ENCODE results near the gene MYO3A.
"Not testable (repeated sequence)": the region's sequence is repeated elsewhere in the genome, so short reads cannot be mapped to it uniquely, and the experiment has no call there.

Gene MYO3A

DNA sequence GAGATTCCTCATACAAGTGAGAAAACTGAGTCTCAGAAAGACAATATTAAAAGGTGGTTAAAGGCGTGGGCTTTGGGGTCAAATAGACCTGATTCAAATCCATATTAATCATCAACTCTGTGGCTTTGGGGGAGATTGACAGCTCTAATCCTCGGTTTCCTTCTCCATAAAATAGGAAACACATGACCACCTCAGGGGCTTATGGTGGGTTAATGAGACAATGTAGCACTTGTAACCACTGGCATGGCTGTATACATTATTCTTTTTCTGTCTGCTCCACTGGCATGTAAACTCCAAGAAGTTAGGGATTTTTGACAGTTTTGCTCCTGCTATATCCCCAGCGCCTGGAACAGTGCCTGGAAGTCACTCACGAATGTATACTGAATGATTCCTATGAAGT is 161.8 kb downstream of the MYO3A start:
- no peak for DNase-seq

- DNase-seq = not testable (repeated sequence)
Measured at GRCh38 chr10:26097549-26097948, 163.5 kb downstream of the MYO3A start.

DNA sequence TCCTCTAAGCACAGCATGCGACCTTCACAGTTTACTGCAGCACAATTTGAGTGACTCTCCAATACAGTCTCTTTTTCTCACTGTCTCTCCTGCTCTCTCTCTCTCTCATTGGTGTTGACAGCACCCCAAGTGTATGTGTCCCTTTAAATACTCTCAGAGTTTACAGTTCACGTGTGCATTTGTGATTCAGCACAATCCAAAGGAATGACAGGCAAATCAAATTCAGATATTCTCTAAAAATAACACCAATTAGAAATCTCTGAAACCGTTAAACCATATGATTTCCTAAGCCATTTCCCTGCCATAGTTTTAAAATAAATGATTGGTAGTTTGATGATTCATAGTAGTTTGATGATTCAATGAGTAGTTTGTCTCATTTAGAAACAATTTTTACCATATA is 178.5 kb downstream of the MYO3A start:
- DNase-seq = no peak

DNA sequence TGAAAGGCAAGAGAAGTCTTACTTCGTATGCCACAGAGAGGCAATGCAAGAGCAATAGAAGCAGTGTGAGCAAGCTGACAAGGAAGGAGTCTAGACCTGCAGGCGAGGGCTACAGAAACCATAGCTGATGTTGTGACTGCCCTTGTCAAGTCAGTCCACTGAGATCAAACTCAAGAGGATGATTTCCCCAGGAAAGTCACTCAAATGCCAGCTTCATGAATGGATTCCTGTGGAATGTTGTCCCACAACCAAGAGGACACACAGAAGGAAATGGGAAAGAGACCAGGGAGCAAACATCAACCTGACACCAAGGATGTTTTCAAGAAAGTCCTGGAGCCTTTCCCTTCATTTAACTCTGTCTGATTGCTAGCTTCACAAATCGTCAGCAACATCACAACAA is 204.6 kb downstream of the MYO3A start:
- no peak for DNase-seq

DNA sequence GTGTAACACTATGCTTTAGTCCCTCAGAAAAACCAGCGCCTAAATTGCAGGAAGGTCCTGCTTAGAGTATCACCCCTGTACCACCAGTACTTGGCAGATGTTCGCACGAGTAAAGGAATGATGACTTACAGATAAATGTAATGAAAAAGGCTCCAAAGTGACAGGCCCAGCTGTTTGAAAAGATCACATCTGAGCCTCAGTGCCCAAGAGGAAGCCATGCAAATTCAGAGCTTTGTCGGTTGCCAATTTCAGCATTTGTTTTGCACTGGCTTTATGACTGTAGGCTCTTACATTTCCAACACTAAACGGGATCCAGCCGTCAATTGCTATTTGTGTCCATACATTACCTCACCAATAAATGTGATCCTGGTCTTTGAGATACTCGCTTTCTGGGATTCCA is 222.0 kb downstream of the MYO3A start:
- no peak for DNase-seq

GRCh38 chr10:26157734-26158133 is 223.7 kb downstream of the MYO3A start:
- no peak for DNase-seq

GRCh38 chr10:26169466-26169865 is 235.4 kb downstream of the MYO3A start:
- DNase-seq = no peak

- no peak for DNase-seq
Measured at GRCh38 chr10:26172131-26172530, 238.1 kb downstream of the MYO3A start.

DNA sequence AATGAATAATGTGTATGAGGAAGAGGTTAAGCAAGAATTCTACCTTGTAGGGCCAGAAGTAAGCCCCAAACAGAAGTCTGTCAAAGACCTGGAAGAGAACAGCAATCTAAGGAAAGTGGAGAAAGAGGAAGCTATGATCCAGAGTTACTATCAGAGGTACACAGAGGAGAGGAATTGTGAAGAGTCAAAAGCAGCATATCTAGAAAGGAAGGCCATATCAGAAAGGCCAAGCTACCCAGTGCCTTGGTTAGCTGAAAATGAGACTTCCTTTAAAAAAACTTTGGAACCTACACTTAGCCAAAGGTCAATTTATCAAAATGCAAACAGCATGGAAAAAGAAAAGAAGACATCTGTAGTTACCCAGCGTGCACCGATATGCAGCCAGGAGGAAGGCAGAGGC is 239.8 kb downstream of the MYO3A start:
- no peak for DNase-seq

DNA sequence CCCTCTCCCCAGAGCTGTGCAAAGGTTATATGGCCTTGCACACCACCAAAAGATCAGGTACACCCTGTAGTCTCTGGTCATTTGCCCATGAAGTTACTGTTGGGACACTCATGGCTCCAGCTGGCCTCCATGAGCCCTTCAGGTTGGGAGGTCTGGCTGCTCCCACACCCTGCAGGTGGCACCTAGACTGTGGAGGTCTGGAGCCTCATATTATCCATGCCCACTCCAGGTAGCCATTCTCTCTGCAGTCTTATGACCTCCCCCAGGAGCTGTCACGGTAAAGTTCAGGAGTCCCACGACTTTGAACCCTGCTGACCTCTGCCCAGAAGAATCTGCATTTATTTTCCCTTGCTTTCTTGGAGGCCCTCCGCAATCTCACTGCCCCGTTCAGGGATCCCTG is 243.3 kb downstream of the MYO3A start:
- no peak for DNase-seq

GRCh38 chr10:26194275-26194674 is 260.2 kb downstream of the MYO3A start:
- DNase-seq = no peak

GRCh38 chr10:26197248-26197647 is 263.2 kb downstream of the MYO3A start:
- no peak for DNase-seq

GRCh38 chr10:26198119-26198518 is 264.1 kb downstream of the MYO3A start:
- no peak for DNase-seq

DNA sequence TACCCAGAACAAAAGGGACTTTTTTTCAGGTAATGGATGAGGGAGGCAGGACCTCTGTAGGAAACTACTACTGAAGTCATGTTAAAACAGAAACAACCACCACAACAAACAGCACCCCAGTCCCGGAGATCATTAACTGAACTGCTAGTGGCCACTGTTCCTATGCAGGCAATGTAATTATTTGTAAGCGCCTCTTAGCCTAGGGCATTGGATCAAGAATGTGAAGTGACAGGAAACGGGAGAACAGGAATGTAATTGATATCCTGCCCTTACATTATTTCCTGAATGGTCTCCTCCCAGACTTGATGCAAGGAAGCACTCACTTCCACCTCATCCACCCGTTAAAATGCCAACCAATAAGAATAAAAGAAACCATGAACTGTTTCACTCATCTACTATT is 265.8 kb downstream of the MYO3A start:
- DNase-seq = no peak

GRCh38 chr10:26205223-26205622 is 271.2 kb downstream of the MYO3A start:
- DNase-seq = no peak

DNA sequence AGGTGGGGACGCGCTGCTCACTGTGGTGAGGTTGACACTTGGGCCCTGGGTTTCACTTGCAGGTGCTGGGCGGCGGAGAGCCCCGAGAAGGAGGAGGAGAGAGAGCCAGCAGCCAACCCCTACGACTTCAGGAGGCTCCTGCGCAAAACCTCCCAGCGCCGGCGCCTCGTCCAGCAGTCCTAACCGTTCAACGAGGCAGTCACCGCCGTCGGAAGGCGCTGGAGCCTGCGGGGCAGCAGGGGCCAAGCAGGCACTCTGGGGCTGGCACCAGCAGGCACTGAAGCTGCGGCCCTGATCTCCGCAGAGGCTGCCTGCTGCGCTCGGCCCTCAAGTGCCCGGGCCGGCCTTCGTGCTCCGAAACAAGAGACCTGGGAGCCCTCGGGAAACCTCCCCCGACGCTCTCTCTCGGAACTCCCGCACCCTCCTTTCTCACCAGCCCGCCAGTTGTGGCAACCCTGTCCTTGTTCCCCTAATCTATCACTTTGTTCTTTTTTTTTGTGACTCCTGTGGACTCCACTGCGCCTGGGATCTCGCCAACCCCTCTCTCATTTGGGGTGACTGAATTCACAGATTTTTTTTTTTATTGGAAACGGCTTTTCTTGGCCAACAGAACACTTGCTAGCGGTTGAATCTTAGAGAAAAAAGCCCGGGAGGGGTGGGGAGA is 277.9 kb downstream of the MYO3A start:
- DNase-seq = no peak

DNA sequence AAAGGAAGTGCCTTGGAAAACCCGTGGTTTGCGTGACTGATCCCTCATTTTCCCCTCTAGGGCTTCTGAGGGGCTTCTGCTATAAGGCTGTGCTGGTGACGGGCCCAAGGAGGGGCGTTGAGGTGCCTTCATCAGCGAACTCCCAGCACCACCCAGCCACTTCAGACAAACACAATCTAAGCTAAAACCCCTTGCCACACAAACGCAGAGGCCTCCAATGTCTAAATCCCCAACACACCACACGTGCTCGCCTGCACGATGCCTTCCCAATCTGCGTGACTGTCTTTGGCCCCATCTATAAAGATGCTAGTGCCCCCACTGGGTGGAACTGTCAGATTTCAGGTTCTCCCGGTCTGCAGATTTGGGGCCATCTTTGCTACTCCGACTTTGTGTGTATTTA is 278.5 kb downstream of the MYO3A start:
- DNase-seq = no peak

GRCh38 chr10:26213157-26213800 is 279.2 kb downstream of the MYO3A start:
- no peak for DNase-seq

DNA sequence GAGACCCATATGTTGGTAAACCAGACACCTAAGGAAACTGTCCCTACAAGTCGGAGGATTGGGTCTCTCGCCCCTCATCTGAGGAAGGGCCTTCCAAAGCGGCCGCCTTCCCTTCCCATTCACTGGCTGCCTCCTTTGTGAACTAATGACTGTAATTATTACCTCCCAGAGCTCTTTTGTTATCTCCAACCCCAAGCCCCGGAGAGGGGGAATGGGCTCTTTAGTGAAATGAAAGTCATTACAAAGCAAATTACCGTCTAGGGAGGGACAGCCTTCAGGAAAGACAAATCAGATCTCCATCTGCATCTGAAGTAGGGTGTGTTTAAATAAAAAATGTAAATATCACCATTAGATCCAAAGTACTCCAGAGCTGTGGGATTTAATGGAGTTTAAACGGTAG is 280.0 kb downstream of the MYO3A start:
- DNase-seq = no peak

- DNase-seq = no peak
Measured at GRCh38 chr10:26214551-26215395, 280.7 kb downstream of the MYO3A start.

GRCh38 chr10:26215396-26215934 is 281.4 kb downstream of the MYO3A start:
- DNase-seq = no peak

DNA sequence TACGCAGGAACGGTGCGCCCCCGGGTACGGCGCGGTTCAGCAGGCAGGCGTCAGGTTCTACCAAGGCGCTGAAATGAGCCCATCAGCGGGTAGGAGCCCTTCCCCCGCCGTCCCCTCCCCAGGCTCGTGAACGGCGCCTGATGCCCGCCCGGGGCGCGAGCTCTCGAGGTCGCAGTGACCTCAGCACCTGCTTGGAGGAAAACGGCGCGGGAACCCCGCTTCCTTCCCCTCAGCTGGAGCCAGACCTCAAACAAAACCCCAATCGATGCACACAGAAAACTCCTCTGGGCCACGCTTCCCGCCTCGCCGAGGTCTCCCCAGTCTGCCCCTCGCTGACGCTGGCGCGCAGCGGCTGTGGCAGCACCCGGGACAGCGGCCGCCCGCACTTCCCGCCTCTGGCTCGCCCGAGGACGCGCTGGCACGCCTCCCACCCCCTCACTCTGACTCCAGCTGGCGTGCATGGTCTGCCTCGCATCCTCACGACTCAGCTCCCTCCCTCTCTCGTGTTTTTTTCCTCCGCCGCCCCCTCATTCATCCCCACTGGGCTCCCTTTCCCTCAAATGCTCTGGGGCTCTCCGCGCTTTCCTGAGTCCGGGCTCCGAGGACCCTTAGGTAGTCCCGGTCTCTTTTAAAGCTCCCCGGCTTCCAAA is 282.0 kb downstream of the MYO3A start:
- DNase-seq = no peak

All from NK-92 treated with Interleukin-12 subunit alpha and Interleukin-12 subunit beta, amount 100 ng/mL, for 24 hours (cell line).